Thyroid gland (tissue), 4 donors: ENCODE data around the gene AK1. TPM values are rescaled to one million over a fixed set of nuclear protein-coding genes. Genes with fewer than 3 reads are reported as not detected.

Experiments used
- DNase-seq, 2 donors: peaks; one replicate each; pipeline ENCODE4 v3.0.0-alpha.2; 2019
- H3K27ac ChIP-seq, 3 donors: fragments of 200-600 bp; sonication (generic); 1 replicate in 2 of 3; 2 replicates in 1 of 3; pipeline ENCODE4 v1.5.1; 2016 to 2019; ENCODE audit warnings: mild to moderate bottlenecking in 1 of 3, moderate library complexity in 1 of 3
- H3K27me3 ChIP-seq: fragments of 200-600 bp; sonication (generic); one replicate; pipeline ENCODE4 v1.5.1; 2019
- H3K36me3 ChIP-seq, 2 donors: fragments of 200-600 bp; sonication (generic); one replicate each; pipeline ENCODE4 v1.5.1; 2016 to 2019
- H3K4me1 ChIP-seq, 2 donors: fragments of 200-600 bp; sonication (generic); one replicate each; pipeline ENCODE4 v1.5.1; 2017 to 2019
- H3K4me3 ChIP-seq, 3 donors: fragments of 200-600 bp; sonication (generic); replicated peaks in 1 of 3; 1 replicate in 2 of 3; 2 replicates in 1 of 3; pipeline ENCODE4 v1.5.1; 2016; ENCODE audit warnings: mild to moderate bottlenecking in 1 of 3
- H3K9me3 ChIP-seq: fragments of 200-600 bp; sonication (generic); one replicate; pipeline ENCODE4 v1.5.1; 2017
- CTCF ChIP-seq, 6 experiments: fragments of 200-600 bp in 3 of 6; fragments of 450-650 bp in 3 of 6; sonication (generic) in 3 of 6; IDR thresholded peaks; one replicate each; pipeline ENCODE4 v1.5.1; 2016 to 2019; ENCODE audit warnings: antibody characterized with exemption in 6 of 6, mild to moderate bottlenecking in 2 of 6, inconsistent platforms in 1 of 6, moderate library complexity in 1 of 6
- POLR2A ChIP-seq, 2 donors: fragments of 450-650 bp; IDR thresholded peaks; one replicate each; pipeline ENCODE4 v1.6.1; 2017; ENCODE audit warnings: antibody characterized with exemption in 2 of 2, mild to moderate bottlenecking in 2 of 2, moderate library complexity in 1 of 2
- WGBS, 2 donors: methylation state at CpG; one replicate each; pipeline ENCODE4 v1.1.5; 2017; 5-methylcytosine and 5-hydroxymethylcytosine counted together
- intact Hi-C: fragments of 100-400 bp; cut with DNase I; formaldehyde crosslinking; loops from one replicate; pipeline ENCODE4 v1.15.1; 2023
- microRNA-seq: library from miRNA; unstranded; fragments of <30 nt; microRNA quantifications from one replicate; pipeline ENCODE4, GENCODE V29; 2016
- small RNA-seq: library from RNA; depleted of rRNA; stranded (forward); fragments of <200 nt; gene quantifications from one replicate; pipeline ENCODE3, GENCODE V24; 2016
- total RNA-seq, 4 donors: library from RNA; depleted of rRNA; stranded (reverse); fragments of >200 nt; gene quantifications; one replicate each; pipeline ENCODE4 v1.2.3, GENCODE V29; 2016

The AK1 gene
- total RNA-seq, 4 donors from 2014 or later = 56.3 to 98.9 (median 86.3) TPM

GRCh38 chr9:127818574-127818973 is 58.9 kb downstream of the AK1 start:
- DNase-seq = no peak
- Histone ChIP-seq H3K36me3 (peaks cover 41 to 46% of the 10 kb centered on the region in 2 donors), H3K27me3 (no peaks in the 10 kb centered on the region), H3K27ac (no peak overlapping the region), H3K4me1 (peaks cover 7 to 11% of the 10 kb centered on the region in 2 donors), H3K9me3 (no peaks in the 10 kb centered on the region), H3K4me3 (no peak overlapping the region)
- WGBS, 2 donors = 94 to 96% methylated on average over 11 of the region's 11 CpGs
- no peak for TF ChIP-seq POLR2A (IDR thresholded peaks at IDR 0.05)
- intact Hi-C loops = no loop called here

- Histone ChIP-seq H3K27ac (no peak overlapping the region), H3K9me3 (no peaks in the 10 kb centered on the region), H3K4me3 (no peak overlapping the region), H3K36me3 (peaks cover 48 to 53% of the 10 kb centered on the region in 2 donors), H3K27me3 (no peaks in the 10 kb centered on the region), H3K4me1 (peaks cover 7 to 10% of the 10 kb centered on the region in 2 donors)
- no peak for TF ChIP-seq CTCF (IDR thresholded peaks at IDR 0.05)
- no peak for TF ChIP-seq POLR2A (IDR thresholded peaks at IDR 0.05)
- WGBS, 2 donors = 89 to 90% methylated on average over 13 to 14 of the region's 17 CpGs
- intact Hi-C loops = no loop called here
- no peak for DNase-seq
These were observed 59.5 kb downstream of the AK1 start for GRCh38 chr9:127817881-127818434.

GRCh38 chr9:127816728-127817127 is 60.7 kb downstream of the AK1 start:
- Histone ChIP-seq H3K4me1 (peaks cover 0 to under 1% of the 10 kb centered on the region in 2 donors), H3K36me3 (peaks cover 57 to 60% of the 10 kb centered on the region in 2 donors), H3K27ac (no peak overlapping the region), H3K4me3 (no peak overlapping the region), H3K27me3 (no peaks in the 10 kb centered on the region), H3K9me3 (no peaks in the 10 kb centered on the region)
- 93 to 94% methylated on average over 3 to 6 of the region's 8 CpGs for WGBS, 2 donors
- TF ChIP-seq POLR2A (IDR thresholded peaks at IDR 0.05) = no peak
- no peak for TF ChIP-seq CTCF (IDR thresholded peaks at IDR 0.05)
- intact Hi-C loops = no loop called here
- no peak for DNase-seq

Small RNA genes within 50 kb of the gene (microRNA-seq; reads per million reads assigned to microRNA genes)
- gene MIR4672 = not detected

Small RNA genes within 50 kb of the gene (small RNA-seq; reads per million reads assigned to genes)
- not detected for gene MIR4672
- not detected for gene RF00019
- gene RNA5SP296 = not detected

Other genes starting within 250 kb of the AK1 start
- 1 to 10 TPM in 1 of 4 donors, under 1 TPM in 1, not detected in 2; 0.22 to 3.0 TPM for gene CFAP157, start 170.7 kb downstream of the AK1 start, total RNA-seq
- gene PTRH1, start 162.0 kb downstream of the AK1 start, total RNA-seq = 10 to 100 TPM; 24.1 to 64.3 (median 43.4) TPM
- under 1 TPM in 3 of 4 donors, not detected in 1; 0.40 to 0.45 (median 0.44) TPM for gene TTC16, start 161.6 kb downstream of the AK1 start, total RNA-seq
- gene TOR2A, start 142.4 kb downstream of the AK1 start, total RNA-seq = 10 to 100 TPM in 3 of 4 donors, 1 to 10 TPM in 1; 8.9 to 23.1 (median 14.2) TPM
- 10 to 100 TPM; 10.0 to 24.9 (median 18.2) TPM for gene SH2D3C, start 99.0 kb downstream of the AK1 start, total RNA-seq
- 10 to 100 TPM; 47.5 to 85.2 (median 78.3) TPM for gene CDK9, start 91.6 kb downstream of the AK1 start, total RNA-seq
- gene FPGS, start 74.8 kb downstream of the AK1 start, total RNA-seq = 10 to 100 TPM; 58.5 to 78.0 (median 62.1) TPM
- 100 to 1,000 TPM in 1 of 4 donors, 10 to 100 TPM in 3; 45.6 to 115 (median 51.1) TPM for gene ENG, start 23.0 kb downstream of the AK1 start, total RNA-seq
- 100 to 1,000 TPM in 1 of 4 donors, 10 to 100 TPM in 3; 39.2 to 124 (median 50.8) TPM for gene ST6GALNAC6, start 21.9 kb upstream of the AK1 start, total RNA-seq
- gene ST6GALNAC4, start 39.4 kb upstream of the AK1 start, total RNA-seq = 10 to 100 TPM in 3 of 4 donors, 1 to 10 TPM in 1; 8.9 to 27.4 (median 19.1) TPM
- 1 to 10 TPM in 3 of 4 donors, not detected in 1; 1.0 to 5.2 (median 1.6) TPM for gene PIP5KL1, start 53.1 kb upstream of the AK1 start, total RNA-seq
- gene DPM2, start 60.2 kb upstream of the AK1 start, total RNA-seq = 10 to 100 TPM; 17.3 to 43.3 (median 35.5) TPM
- 10 to 100 TPM; 18.3 to 34.7 (median 24.9) TPM for gene EEIG1, start 103.3 kb upstream of the AK1 start, total RNA-seq
- 10 to 100 TPM in 2 of 4 donors, 1 to 10 TPM in 2; 5.3 to 17.2 (median 9.4) TPM for gene NAIF1, start 189.6 kb upstream of the AK1 start, total RNA-seq
- gene SLC25A25, start 190.6 kb upstream of the AK1 start, total RNA-seq = 10 to 100 TPM; 21.9 to 42.0 (median 30.8) TPM